ENCODE measurements around the gene ZNF287.
A peak's percentile ranks its signal among the peaks of the same experiment; 100 is the strongest.
"Not testable (repeated sequence)": the region's sequence is repeated elsewhere in the genome, so short reads cannot be mapped to it uniquely, and the experiment has no call there.

Gene ZNF287

GRCh38 chr17:16568541-16569357 lies at the start of gene ZNF287:
TSS of gene ZNF287 (minus strand) at chr17:16569204. CDS start at chr17:16567731, 1,473 bp downstream.
- peak; percentile 97 for DNase-seq

GRCh38 chr17:16617481-16618060 lies 48.6 kb upstream of the ZNF287 start:
- no peak for DNase-seq

DNA sequence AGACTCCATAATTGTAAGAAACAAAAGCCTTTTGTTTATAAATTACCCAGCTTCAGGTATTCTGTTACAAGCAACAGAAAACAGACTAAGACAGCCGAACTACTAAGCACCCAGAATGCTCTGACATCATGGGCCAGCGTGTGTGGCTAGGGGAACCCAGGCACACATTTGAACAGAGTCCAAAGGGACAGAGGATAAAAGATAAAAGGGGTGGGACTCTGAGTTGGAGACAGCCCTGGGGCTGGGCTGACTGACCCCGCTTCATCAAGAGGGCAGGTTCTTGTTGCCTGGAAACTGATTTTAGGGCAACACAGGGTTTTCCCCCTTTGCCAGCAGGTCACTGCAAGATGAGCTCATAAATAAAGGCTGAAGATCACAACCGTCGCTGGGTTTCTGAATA lies 30.5 kb upstream of the ZNF287 start:
- DNase-seq: no peak

DNA sequence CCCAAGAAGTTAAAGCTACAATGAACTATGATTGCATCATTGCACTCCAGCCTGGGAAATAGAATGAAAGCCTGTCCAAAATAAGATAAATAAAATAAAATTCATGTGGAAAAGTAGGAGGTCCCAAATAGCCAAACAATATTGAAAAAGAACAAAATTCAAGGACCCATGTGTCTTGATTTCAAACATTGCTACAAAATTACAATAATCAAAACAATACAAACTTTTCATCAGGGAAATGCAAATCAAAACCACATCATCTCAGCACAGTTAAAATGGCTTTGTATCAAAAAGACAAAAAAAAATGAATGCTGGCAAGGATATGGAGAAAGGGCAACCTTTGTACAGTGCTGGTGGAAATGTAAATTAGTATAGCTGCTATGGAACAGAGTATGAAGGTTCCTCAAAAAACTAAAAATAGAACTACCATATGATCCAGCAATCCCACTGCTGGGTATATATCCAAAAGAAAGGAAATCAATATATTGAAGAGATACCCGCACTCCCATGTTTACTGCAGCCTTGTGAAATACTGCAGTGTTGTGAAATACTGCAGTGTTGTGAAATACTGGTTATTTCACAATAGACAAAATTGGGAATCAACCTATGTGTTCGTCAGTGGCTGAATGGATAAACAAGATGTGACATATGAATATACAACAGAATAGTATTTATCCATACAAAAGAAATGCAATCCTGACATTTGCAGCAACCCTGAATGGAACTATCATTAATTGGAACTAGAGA lies 24.5 kb upstream of the ZNF287 start:
- DNase-seq: no peak

- peak; percentile 97 for DNase-seq
Observed at GRCh38 chr17:16589097-16589969, 20.3 kb upstream of the ZNF287 start.

DNA sequence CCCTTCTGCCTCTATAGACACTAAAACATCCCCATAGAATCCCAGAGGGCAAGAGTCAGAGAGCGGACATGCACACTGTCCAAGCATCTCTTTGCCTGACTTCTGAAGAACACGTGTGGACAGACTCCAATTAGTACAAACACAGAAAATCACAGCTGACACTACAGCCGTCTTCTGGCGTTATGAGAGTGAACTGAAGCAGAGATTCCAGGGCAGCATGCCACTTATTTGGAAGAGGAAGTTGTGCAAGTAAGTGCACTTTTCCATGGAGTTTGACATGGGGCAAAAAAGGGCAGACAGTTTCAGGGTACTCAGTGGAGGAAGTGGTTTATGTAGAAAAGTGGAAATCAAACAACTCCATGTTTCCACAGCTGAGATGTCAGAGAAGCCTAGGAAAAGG lies 16.8 kb upstream of the ZNF287 start:
- DNase-seq: no peak

DNA sequence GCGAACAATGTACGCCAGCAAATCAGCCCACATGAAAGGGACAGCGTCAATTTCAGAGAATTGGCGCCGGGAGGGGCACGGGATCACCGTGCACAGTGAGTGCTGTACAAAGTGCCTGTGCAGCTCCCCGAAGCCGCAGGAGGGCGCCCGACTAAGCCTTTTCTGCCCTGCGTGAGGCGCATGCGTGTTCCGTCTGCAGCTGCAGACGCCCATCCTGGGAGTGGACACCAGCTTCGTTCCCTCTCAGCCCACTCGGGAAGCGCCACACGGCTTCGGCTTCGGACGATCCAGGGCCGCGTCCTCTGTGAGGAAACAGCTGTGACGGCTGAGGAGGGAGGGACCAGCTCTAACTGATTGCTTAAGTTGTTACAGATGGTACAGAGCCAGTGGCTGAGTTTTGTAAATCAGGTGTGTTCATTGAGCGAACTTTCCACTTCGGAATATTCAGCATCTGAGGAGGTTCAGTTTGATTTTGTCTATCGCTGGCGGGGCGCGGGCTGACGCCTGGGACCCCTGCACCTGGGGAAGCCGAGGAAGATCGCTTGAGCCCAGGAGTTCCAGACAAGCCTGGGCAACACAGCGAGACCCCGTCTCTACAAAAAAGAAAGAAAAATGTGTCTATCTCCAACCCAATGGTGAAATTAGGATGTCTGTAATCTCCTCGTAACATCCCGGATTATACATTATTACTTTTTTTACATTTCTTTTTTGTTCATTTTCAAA lies 15.4 kb upstream of the ZNF287 start:
- DNase-seq: peak; percentile 97

DNA sequence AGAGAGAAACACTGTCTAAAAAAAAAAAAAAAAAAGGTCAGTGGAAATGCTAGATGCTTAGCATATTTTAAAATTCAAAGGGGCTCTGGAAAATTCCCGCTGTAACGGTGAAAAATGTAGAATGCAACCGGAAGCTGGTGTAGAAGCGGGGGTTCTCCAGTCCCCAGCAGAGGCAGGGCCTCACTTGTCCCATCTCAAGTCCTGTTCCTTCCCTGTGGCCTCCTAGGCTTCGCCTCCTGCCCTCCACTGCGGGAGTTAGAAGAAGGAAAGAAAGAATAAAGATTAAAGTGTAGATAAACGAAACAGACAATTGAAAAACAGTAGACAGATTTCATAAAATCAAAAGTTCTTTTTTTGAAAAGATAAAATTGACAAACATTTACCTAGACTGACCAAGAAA lies 14.8 kb upstream of the ZNF287 start:
- DNase-seq: no peak

GRCh38 chr17:16573466-16573865 lies 4.5 kb upstream of the ZNF287 start:
- DNase-seq: no peak

GRCh38 chr17:16569358-16569712 lies 331 bp upstream of the ZNF287 start:
- no peak for DNase-seq

GRCh38 chr17:16552637-16553045 lies 16.4 kb downstream of the ZNF287 start:
- DNase-seq: no peak

- DNase-seq: no peak
Observed at GRCh38 chr17:16551878-16552636, 16.9 kb downstream of the ZNF287 start.

DNA sequence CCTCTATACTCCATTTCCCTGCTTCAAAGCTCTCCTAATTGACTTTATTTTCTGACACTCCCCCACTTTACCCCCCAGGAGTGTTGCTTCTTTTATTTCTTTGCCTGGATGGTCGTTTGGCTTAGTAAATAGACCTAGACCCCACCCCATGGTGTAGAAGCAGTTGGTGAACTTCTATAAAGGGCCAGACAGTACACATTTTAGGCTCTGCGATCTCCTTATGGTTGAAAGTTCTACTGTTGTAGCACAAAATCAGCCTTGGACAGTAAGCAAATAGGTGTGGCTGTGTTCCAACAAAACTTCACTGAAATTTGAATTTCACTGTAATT lies 31.9 kb downstream of the ZNF287 start:
- no peak for DNase-seq

DNA sequence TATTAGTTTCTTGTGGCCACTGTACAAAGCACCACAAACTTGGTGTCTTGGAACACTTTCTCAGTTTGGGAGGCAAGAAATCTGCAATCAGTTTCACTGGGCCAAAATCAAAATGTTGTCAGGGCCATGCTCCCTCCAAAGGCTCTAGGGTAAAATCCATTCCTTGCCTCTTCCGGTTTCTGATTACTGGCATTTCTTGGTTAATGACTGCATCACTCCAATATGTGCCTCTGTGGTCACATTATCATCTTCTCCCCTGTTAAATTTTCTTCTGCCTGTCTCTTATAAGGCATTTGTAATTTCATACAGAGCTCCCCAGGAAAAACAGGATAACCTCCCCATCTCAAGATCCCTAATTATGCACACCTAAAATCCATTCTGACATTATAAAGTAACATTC lies 34.8 kb downstream of the ZNF287 start:
- DNase-seq: no peak

GRCh38 chr17:16529906-16530305 lies 39.1 kb downstream of the ZNF287 start:
- no peak for DNase-seq

GRCh38 chr17:16527298-16527697 lies 41.7 kb downstream of the ZNF287 start:
- no peak for DNase-seq

DNA sequence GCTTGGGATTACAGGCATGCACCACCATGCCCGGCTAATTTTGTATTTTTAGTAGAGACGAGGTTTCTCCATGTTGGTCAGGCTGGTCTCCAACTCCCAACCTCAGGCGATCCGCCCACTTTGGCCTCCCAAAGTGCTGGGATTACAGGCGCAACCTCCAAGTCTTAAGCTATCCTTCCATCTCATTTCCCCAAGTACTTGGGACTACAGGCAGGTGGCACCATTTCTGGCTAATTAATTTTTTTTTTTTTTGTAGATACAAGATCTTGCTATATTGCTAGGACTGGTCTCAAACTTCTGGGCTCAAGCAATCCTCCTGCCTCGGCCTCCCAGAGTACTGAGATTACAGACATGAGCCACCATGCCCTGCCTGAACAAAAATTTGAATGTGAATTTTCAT lies 43.4 kb downstream of the ZNF287 start:
- not testable (repeated sequence) for DNase-seq

GRCh38 chr17:16521070-16521727 lies 47.8 kb downstream of the ZNF287 start:
- DNase-seq: peak; percentile 82

GRCh38 chr17:16519021-16519420 lies 50.0 kb downstream of the ZNF287 start:
- DNase-seq: no peak

DNA sequence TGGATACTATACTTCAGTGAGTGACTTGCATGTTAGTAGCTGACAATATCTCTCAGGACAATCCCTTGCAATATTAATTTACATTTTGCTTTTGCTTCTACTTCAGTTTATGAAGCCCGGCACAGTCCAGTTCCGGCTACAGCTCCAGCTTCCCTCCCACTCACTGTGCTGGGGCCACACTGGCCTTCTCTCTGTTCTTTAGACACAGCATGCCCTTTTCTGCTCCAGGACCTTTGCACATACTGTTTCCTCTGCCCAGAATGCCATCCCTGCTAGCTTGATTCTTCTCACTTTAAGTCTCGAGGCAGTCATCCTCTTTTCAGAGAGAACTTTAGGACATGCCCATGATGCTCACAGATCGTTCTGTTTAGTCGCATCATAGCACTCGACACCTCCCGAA lies 51.5 kb downstream of the ZNF287 start:
- no peak for DNase-seq

GRCh38 chr17:16516594-16517051 lies 52.4 kb downstream of the ZNF287 start:
- DNase-seq: no peak

Data from activated effector memory CD4-positive, alpha-beta T cell treated with anti-CD3 and anti-CD28 coated beads, Interleukin-2, amount 50 U/mL, for 16 hours (primary cell).